ENCODE data around the gene SLCO2A1.

SLCO2A1 gene

GRCh38 chr3:133980550-133980949 lies 49.2 kb downstream of the SLCO2A1 start:
- no peak for DNase-seq (ENCODE audit: low read depth in 2 of 2)

- DNase-seq (ENCODE audit: low read depth in 2 of 2), result no peak
Observed at GRCh38 chr3:133980035-133980434, 49.7 kb downstream of the SLCO2A1 start.

- no peak for DNase-seq (ENCODE audit: low read depth in 2 of 2)
Observed at GRCh38 chr3:133979553-133979952, 50.2 kb downstream of the SLCO2A1 start.

- DNase-seq (ENCODE audit: low read depth in 2 of 2), result no peak
Observed at GRCh38 chr3:133977568-133977967, 52.2 kb downstream of the SLCO2A1 start.

- no peak for DNase-seq (ENCODE audit: low read depth in 2 of 2)
Observed at GRCh38 chr3:133973249-133973980, 56.3 kb downstream of the SLCO2A1 start.

GRCh38 chr3:133972156-133972555 lies 57.6 kb downstream of the SLCO2A1 start:
- no peak for DNase-seq (ENCODE audit: low read depth in 2 of 2)

GRCh38 chr3:133970916-133971315 lies 58.8 kb downstream of the SLCO2A1 start:
- DNase-seq (ENCODE audit: low read depth in 2 of 2), result no peak

GRCh38 chr3:133970339-133970738 lies 59.4 kb downstream of the SLCO2A1 start:
- DNase-seq (ENCODE audit: low read depth in 2 of 2), result no peak

GRCh38 chr3:133967992-133968892 lies 61.5 kb downstream of the SLCO2A1 start:
- no peak for DNase-seq (ENCODE audit: low read depth in 2 of 2)

- DNase-seq (ENCODE audit: low read depth in 2 of 2), result no peak
Observed at GRCh38 chr3:133966954-133967353, 62.8 kb downstream of the SLCO2A1 start.

- DNase-seq (ENCODE audit: low read depth in 2 of 2), result no peak
Observed at GRCh38 chr3:133965906-133966305, 63.8 kb downstream of the SLCO2A1 start.

- no peak for DNase-seq (ENCODE audit: low read depth in 2 of 2)
Observed at GRCh38 chr3:133965013-133965570, 64.6 kb downstream of the SLCO2A1 start.

GRCh38 chr3:133964547-133964946 lies 65.2 kb downstream of the SLCO2A1 start:
- no peak for DNase-seq (ENCODE audit: low read depth in 2 of 2)

- no peak for DNase-seq (ENCODE audit: low read depth in 2 of 2)
Observed at GRCh38 chr3:133963657-133964396, 65.9 kb downstream of the SLCO2A1 start.

GRCh38 chr3:133962849-133963248 lies 66.9 kb downstream of the SLCO2A1 start:
- no peak for DNase-seq (ENCODE audit: low read depth in 2 of 2)

GRCh38 chr3:133958071-133958805 lies 71.5 kb downstream of the SLCO2A1 start:
- DNase-seq (ENCODE audit: low read depth in 2 of 2), result no peak

- no peak for DNase-seq (ENCODE audit: low read depth in 2 of 2)
Observed at GRCh38 chr3:133956982-133957381, 72.7 kb downstream of the SLCO2A1 start.

- DNase-seq (ENCODE audit: low read depth in 2 of 2), result no peak
Observed at GRCh38 chr3:133956353-133956752, 73.4 kb downstream of the SLCO2A1 start.

- DNase-seq (ENCODE audit: low read depth in 2 of 2), result no peak
Observed at GRCh38 chr3:133955892-133956291, 73.8 kb downstream of the SLCO2A1 start.

GRCh38 chr3:133954717-133955360 lies 74.9 kb downstream of the SLCO2A1 start:
- DNase-seq (ENCODE audit: low read depth in 2 of 2), result no peak

- no peak for DNase-seq (ENCODE audit: low read depth in 2 of 2)
Observed at GRCh38 chr3:133953297-133953696, 76.4 kb downstream of the SLCO2A1 start.
